Nephron progenitor cell (in vitro differentiated cells): ENCODE measurements around the gene HNRNPLL.

Experiments used
- DNase-seq: peaks from one replicate; pipeline ENCODE4 v3.0.0; 2021
- H3K27ac Mint-ChIP-seq: 2 replicates; pipeline ENCODE4 v1.8.0; 2021; ENCODE audit warnings: mild to moderate bottlenecking, moderate library complexity, mixed read lengths
- H3K27me3 Mint-ChIP-seq: 2 replicates; pipeline ENCODE4 v1.8.0; 2021; ENCODE audit warnings: mild to moderate bottlenecking, low read depth, mixed read lengths; ENCODE audit not compliant: poor library complexity
- H3K36me3 Mint-ChIP-seq: 2 replicates; pipeline ENCODE4 v1.8.0; 2021; ENCODE audit warnings: low read depth, mixed read lengths
- H3K4me1 Mint-ChIP-seq: 2 replicates; pipeline ENCODE4 v1.8.0; 2021; ENCODE audit warnings: mixed read lengths
- H3K4me3 Mint-ChIP-seq: 2 replicates; pipeline ENCODE4 v1.8.0; 2021; ENCODE audit warnings: mild to moderate bottlenecking, moderate library complexity, mixed read lengths
- H3K9me3 Mint-ChIP-seq: 2 replicates; pipeline ENCODE4 v1.8.0; 2021; ENCODE audit warnings: mild to moderate bottlenecking, moderate library complexity, mixed read lengths
- TF ChIP-seq, protein P1 (sequence below): fragments of 200-600 bp; sonication (generic); IDR thresholded peaks from 2 replicates; pipeline ENCODE4 v1.5.0; 2021; ENCODE audit warnings: antibody characterized with exemption

HNRNPLL gene

DNA sequence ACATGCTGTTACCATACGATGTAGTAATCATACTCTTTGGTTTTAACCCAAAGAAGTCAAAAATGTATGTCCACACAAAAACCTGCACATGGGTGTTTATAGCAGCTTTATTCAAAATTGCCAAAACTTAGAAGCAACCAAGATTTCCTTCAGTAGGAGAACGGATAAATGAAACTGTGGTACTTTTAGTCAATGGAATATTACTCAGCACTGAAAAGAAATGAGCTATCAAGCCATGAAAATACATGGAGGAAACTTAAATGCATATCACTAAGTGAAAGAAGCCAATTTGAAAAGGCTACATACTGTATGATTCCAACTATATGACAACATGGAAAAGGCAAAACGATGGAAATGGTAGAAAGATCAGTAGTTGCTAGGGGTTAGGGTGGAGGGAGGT lies 86.6 kb downstream of the HNRNPLL start:
- DNase-seq: no peak
- Mint-ChIP-seq H3K27ac (no peak overlapping the region), H3K36me3 (no peaks in the 10 kb centered on the region), H3K27me3 (peaks cover 9% of the 10 kb centered on the region), H3K4me1 (peaks cover 55% of the 10 kb centered on the region), H3K4me3 (no peak overlapping the region), H3K9me3 (peaks cover 5% of the 10 kb centered on the region)
- TF ChIP-seq, protein P1, sequence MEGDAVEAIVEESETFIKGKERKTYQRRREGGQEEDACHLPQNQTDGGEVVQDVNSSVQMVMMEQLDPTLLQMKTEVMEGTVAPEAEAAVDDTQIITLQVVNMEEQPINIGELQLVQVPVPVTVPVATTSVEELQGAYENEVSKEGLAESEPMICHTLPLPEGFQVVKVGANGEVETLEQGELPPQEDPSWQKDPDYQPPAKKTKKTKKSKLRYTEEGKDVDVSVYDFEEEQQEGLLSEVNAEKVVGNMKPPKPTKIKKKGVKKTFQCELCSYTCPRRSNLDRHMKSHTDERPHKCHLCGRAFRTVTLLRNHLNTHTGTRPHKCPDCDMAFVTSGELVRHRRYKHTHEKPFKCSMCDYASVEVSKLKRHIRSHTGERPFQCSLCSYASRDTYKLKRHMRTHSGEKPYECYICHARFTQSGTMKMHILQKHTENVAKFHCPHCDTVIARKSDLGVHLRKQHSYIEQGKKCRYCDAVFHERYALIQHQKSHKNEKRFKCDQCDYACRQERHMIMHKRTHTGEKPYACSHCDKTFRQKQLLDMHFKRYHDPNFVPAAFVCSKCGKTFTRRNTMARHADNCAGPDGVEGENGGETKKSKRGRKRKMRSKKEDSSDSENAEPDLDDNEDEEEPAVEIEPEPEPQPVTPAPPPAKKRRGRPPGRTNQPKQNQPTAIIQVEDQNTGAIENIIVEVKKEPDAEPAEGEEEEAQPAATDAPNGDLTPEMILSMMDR: no peak

DNA sequence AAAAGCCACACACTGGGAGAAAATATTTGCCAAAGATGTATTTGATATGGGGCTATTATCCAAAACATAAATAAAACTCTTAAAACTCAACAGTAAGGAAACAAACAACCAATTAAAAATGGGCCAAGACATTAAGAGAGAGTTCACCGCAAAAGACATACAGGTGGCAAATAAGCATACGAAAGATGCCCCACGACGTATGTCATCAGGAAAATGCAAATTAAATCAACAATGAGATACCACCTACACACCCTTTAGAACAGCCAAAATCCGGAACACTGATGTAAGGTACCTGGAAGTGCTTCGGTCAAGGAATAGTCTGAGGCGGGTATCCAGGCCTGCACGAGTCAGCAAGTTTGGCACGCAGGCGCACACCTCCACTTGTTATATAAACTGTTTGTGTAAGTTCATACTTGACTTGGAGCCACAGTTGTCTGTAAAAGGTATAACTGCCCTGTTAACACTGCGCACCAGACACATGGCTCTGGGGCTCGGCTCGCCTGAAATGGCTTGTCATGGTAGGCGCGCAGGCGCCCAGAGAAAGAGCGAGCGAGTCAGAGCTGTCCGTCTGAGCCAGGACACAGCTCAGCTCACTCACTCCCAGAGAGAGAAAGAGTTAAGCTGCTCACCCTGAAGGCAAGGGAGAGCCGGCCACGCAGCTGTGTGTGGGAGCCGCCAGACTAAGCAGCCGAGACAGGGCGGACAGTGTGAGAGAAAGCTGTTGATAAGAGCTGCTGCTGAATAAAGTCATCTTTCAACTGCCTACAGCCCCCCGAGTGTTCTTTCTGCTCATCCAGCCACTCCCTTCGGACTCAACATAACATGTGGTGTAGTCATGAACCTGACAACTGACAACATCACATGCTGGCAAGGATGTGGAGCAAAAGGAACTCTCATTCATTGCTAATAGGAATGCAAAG lies 87.3 kb downstream of the HNRNPLL start:
- Mint-ChIP-seq H3K27me3 (peaks cover 8% of the 10 kb centered on the region), H3K27ac (peak overlapping the region; percentile 93), H3K9me3 (peaks cover 5% of the 10 kb centered on the region), H3K4me3 (peak overlapping the region; percentile 56), H3K4me1 (peaks cover 52% of the 10 kb centered on the region), H3K36me3 (no peaks in the 10 kb centered on the region)
- TF ChIP-seq, protein P1: no peak
- peak; percentile 33 for DNase-seq

DNA sequence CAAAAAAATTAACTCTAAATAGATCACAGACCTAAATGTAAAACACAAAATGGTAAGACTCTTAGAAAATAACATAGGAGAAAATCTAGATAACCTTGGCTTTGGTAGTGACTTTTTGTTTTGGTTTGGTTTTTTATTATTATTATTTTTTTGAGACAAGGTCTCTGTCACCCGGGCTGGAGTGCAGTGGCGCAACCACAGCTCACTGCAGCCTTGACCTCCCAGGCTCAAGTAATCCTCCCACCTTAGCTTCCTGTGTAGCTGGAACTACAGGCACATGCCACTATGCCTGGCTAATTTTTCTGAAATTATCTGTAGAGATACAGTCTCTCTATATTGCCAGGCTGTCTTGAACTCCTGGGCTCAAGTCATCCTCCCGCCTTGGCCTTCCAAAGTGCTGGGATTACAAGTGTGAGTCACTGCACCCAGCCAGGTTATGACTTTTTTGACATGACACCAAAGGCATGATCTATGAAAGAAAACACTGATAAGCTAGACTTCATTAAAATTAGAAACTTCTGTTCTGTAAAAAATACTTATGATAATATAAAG lies 88.0 kb downstream of the HNRNPLL start:
- TF ChIP-seq, protein P1: no peak
- peaks cover 5% of the 10 kb centered on the region for H3K9me3 Mint-ChIP-seq
- peaks cover 6% of the 10 kb centered on the region for H3K27me3 Mint-ChIP-seq
- H3K36me3 Mint-ChIP-seq: no peaks in the 10 kb centered on the region
- no peak for DNase-seq
- H3K4me3 Mint-ChIP-seq: no peak overlapping the region
- no peak overlapping the region for H3K27ac Mint-ChIP-seq
- peaks cover 54% of the 10 kb centered on the region for H3K4me1 Mint-ChIP-seq

DNA sequence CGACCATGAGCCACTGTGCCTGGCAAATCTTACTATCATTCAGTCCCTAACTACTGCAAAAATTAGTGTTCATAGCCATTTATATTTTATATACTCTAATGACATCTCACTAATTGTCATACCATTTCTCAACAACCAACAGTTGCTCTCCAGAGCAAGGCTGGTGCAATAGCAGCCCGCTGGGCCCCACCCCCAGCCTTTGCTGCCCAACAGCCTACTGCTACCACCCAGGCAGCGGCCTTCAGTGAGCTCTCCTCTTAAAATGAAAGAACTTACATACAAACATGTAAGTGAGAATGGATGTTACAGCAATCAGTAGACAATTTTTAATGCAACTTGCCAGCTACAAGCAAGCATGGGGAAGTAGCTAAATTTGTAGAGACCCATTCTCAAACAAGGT lies 90.5 kb downstream of the HNRNPLL start:
- H3K4me3 Mint-ChIP-seq: no peak overlapping the region
- TF ChIP-seq, protein P1: no peak
- H3K27me3 Mint-ChIP-seq: peaks cover 15% of the 10 kb centered on the region
- no peaks in the 10 kb centered on the region for H3K36me3 Mint-ChIP-seq
- peaks cover 5% of the 10 kb centered on the region for H3K9me3 Mint-ChIP-seq
- peaks cover 57% of the 10 kb centered on the region for H3K4me1 Mint-ChIP-seq
- DNase-seq: no peak
- no peak overlapping the region for H3K27ac Mint-ChIP-seq
